GM19395 (cell line): ENCODE results near the gene PHACTR1.

Experiments
- ATAC-seq: cut with Tn5 transposase; IDR thresholded peaks from one replicate; pipeline ENCODE4 v1.9.1; 2021; ENCODE audit warnings: mild to moderate bottlenecking, moderate library complexity; ENCODE audit not compliant: unreplicated experiment

Gene PHACTR1

DNA sequence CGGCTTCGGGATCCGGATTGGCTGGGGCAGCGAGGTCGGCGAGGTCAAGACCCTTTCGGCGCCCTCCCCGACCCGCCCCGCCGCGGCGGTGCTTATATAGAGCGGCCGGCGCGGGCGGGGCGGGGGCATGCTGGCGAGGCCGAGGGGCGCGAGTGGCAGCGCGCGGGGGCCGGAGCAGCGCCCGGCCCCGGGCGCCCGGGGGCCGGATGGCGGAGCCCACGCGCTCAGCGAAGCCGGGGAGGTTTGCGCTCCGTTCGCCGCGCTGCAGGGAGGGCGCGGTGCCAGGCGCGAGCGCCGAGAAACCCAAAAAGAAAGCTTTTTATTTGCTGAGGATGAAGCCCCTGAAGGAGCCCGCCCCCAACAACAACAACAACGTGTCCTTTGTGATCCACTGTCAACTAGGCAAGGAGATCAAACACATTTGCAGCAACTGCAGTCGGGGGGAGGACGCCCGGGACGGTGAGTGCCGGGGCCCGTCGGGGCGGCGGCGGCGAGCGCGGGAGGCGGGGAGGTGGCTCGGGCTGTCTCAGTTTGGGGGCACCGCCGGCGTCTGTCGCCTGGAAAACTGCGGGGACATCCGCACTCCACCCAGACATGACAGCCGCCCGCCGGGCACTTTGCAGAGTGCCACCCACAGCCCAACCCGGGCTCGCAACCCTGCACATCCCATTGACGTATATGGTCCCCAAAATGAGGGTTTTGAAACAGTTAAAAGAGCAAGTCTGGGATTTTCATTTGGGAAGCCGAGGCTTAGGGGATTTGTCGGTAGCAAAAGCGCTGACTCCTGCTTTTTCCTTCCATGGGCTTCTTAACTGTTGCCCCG, 297.3 kb downstream of the PHACTR1 start:
- no peak for ATAC-seq

DNA sequence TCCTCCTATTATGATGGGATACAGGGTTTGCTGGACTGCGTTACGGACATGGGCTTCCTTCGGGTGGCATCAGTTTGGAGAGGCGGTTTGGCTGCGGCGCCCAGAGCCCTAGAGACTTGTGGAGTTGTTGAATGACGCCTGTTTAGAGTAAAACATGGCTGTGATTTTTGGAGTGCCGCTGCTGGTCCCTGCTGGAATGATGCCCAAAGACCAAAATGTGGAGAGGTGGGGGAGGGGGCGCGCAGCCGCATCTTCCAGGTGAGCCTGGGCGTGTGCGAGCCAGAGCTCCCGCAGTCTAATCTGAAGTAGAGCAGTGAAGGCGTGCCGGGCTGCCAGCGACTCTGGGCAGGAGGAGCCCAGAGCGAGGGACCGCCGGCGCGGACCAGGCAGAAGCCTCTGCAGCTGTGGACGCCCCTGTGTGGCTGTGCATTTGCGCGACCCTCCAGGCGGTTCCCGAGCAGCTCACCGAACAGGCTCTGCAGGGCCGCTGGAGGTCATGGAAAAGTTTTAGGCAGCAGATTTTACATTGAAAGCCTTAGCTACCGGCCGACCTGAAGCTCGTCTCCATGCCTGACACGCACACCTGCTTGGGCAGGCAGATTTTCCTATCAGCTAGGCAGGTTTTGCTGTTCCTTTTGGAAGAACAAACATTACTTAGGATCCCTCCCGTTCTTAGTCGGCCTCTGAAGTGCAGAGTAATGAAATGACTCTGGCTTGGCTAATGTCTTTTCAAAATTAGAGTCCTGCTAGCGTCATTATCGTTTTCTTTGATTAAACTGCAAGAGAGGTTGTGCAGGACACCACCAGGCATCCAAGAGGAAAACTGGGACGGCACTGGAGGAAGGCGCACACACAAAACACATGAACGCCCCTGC, 298.2 kb downstream of the PHACTR1 start:
- ATAC-seq, result no peak

DNA sequence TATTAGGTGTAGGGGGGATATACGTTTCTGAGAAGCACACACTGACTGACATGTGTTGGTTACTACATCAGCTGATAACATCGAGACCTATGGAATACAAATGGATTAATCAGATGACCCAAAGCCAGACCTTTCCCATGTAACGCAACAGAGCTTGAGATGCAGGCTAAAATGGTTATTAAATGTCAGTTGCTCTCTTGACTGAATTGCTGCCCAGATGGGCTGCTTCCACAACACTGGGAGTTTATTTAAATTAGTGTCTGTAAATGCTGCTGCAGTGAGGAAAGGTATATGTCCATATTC, 298.8 kb downstream of the PHACTR1 start:
- no peak for ATAC-seq

DNA sequence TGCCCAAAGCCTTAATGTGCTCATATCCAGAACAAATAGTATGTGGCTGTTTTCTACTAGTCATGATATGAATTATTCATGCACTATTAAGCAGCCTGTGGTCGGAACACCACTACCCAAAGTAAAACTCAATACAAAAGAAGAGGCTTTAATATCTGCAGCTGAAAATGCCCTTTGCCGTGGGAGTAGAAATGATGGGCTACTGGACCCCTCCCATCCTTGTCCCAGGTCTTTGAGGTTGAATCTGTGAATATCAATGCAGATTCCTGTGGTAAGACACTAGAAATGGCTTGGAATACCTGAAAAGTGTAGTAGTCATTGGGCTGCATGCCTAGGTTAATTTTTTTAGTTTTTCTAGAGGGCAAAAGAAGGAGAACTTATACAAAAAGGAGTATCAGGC, 308.0 kb downstream of the PHACTR1 start:
- ATAC-seq, result no peak

DNA sequence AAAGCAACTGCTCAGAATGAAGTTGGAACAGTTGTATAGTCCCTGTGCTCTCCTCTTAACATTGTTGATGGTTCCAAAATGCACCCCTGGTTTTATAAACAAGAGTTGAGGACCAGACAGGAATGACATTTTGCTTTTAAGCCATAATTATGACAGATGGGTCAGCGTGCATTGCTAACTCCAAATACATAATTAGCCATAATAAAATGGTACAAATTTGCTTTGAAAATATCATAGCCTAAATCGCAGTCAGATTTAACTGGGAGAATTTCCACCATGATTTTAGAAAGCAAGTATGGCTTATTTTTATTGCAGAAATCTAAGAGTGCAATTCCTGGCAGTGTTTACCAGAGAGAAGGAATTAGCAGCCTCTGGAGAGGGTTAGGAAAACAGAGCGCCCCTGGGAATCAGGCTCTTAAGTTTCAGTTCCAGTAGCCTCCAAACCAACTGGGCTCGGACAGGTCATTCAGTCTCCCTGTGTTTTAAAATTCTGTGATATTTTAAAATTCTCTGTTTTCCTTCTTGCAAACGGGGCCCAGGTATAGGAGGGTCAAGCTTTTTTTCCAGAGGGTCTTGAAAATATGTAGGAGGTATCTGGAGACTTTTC, 309.4 kb downstream of the PHACTR1 start:
- ATAC-seq, result no peak

DNA sequence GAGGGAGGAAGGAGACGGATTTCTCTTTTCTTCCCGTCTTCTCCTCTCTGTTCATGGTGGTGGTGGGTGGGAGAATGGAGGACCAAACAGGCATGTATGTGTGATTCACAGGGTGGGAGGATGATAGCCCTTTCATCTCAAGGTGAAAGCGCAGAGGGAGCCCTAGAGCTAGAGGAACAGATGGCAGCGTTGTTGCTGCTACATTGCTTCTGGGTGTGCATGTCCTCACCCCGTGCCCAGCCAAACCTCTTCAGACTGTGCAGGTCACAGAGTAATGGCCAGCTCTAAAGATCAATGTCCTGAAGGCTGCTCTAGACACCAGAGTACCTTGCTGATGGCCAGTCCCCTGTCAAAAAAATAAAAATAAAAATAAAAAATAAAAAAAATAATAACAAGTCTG, 310.0 kb downstream of the PHACTR1 start:
- ATAC-seq, result no peak

DNA sequence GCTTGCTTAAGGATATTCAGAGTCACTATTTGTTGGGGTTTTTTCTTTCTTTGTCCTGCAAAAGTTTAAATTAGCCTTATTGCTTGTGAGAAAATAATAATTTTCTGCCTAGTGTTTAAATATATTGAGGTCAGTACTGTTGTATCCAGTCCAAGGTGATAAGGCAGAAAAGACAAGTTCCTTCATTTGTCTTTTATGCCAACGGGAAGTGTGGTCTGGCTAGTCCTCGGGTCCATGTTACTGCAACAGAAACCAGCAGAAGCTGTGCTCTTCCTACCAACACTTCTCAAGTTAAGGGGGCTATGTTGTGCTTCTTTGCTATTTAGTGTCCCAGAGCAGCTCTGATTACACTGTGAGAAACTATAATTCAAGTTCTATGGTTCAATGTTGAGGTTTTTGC, 310.6 kb downstream of the PHACTR1 start:
- no peak for ATAC-seq

DNA sequence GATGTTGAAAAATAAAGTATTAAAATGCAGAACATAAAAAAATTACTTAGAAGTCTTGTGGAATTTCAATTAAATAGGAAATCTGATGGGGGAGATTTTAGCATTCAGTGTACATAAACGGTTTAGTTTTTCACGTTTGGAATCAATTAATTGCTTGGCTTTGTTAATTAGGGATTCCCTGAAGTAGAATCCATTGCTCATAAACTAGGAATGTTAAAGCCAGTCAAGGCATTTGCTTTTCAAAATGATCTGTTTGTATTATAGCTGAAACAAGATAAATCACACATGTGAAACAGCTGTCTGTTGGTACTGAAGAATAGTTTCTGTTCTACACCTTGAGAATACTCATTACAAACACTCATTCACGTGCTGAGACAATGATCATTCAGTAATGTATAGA, 313.8 kb downstream of the PHACTR1 start:
- ATAC-seq, result no peak

DNA sequence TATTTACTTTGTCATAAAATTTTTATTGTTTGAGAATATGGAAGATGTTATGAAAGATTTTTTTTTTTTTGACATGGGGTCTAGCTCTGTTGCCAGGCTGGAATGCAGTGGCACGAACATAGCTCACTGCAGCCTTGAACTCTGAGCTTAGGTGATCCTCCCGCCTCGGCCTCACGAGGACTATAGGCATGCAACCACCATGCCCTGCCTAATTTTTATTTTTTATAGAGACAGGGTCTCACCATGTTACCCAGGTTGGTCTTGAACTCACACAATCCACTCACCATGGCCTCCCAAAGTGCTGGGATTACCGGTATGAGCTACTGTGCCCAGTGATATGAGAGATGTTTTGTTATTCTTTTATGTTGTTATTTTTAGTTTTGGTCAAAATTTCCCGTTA, 316.0 kb downstream of the PHACTR1 start:
- ATAC-seq, result no peak

DNA sequence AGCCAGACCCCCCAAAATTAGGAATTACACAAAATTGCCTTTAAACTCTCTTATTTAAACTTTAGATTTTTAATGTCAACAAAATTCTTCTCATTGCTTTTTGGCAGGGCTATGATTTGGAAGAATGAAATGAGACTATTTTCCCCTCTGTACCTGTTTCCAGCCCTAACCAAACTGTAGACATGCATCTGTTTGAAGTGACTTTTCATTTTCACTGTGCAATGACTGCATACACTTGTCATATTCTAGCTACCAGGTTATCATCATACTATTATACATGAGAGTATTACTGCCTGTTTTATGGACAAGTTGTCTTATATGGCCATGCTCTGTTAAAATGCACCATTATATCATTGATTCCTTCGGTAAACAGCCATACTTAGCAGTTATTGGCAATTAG, 316.6 kb downstream of the PHACTR1 start:
- no peak for ATAC-seq

DNA sequence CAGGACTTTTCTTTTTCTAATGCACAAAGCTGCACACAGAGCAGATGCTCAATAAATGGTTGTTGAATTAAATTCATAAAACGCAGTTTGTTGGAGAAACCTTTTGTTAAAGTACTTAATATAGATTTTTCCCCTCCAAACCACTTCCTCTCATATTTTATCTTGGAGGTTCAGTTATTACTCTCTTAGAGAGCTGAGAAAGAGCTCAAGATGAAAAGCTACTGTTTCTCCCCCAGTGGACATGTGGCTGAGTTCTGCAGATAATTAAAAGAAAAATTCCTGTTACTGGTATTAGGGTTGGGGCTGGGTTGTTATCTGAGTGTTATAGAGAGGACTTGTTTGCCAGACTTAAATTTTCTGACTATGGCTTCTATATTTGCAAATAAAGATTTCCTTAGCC, 317.7 kb downstream of the PHACTR1 start:
- ATAC-seq, result no peak

DNA sequence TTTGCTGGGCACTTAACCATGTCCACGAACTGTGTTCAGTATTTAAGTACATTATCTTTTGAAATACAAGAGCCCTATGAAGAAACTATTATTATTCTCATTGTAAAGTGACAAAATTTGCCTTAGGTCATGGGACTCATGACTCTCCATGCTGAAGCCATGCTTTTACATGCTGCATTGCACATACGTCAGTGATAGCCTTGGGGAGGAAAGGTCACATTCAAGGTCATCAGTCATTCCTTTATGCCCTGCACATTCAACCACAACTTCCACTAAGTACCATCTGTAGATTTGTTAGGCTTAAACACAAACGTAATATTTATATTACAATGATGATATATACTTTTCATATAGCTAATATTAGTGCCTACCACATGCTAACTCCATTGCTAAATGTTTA, 319.0 kb downstream of the PHACTR1 start:
- ATAC-seq, result no peak

DNA sequence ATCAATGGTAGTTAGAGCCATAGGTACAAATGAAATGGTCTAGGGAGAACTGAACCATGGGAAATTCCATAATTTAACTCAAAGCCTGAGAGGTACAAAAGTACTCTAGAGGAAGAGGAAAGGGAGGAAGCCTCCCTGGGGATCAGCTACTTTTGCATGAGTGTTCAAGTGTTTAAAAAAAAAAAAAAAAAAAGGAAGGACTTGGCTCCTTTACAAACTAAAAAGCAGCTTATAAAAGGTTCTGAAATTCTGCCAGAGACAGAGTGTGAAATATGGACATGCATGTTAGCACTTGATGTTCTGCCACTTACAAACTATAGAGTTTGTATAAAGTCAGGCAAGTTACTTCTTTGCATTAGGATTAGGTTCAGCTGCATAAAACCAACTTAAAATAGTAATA, 321.7 kb downstream of the PHACTR1 start:
- ATAC-seq, result no peak

DNA sequence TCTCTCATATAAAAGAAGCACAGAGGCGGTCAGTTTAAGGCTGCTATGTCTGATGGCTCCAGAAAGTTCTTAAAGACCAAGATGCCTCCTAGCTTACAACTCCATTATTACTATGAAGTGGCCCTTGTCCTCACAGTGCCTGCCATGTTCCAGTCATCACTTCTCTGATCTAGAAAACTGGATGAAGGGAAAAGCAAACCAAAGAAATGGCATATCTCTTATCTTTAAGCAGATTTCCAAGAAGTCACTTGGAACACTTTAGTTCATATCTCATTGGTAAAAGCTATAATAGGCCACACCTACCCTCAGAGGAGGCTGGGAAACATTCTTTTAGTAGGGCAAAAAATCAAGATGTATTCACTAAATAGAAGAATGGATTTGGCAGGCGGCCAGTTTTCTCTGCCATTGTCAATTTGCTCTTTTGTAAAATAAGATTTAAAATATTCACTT, 322.2 kb downstream of the PHACTR1 start:
- ATAC-seq, result no peak

DNA sequence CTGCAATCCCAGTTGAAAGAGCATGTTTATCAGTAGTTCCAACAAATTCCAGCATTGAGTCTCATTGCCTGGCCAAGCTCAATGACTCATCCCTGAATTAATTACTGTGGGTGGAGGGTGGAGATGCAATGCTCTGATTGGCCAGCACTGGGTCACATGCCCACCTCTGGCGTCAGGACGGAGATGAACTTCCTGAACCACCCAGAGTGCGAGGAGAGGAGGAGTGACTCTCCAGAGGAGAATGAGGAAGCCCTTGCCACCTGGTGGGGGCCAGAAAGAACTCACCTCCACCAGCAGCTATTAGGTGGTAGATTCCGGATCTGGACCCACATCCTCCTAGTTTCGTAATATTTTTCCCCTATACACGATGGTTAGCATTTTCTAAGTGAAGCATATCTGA, 327.8 kb downstream of the PHACTR1 start:
- ATAC-seq, result no peak

DNA sequence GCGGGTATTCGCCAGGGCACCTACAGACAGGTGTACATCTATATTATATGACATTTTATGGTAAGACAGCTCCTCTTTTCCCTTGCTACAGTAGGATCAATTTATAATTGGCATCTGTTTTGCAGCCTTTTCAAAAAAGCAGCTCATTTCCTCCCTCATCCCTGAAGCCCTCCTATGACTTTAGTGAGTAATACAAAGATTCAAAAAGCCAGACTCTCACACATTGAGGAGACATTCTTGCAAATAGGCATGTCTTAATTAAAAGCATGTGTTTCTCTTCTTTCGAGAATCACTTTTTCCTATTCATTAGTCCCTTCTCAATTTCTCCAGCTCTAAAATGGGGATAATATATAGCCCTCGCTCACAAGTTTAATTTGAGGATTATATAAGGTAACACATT, 328.3 kb downstream of the PHACTR1 start:
- ATAC-seq, result no peak

DNA sequence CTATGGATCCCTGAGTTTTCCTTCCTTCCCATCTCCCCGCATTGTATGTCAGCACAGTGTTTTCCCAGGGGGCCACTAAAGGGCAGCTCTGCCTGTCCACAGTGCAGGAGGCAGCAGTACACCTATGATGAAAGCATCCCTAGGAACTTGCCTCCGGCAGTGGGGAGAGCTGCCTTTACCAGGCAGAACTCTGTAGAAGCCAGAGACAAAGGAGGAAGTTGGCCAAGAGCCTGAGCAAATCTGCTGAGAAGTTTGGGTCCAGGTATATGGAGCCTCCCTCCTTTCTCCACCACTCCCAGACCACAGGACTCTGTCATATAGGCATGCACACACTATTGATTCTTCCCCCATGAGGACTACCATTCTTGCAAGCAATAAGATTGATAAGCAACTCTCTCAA, 329.1 kb downstream of the PHACTR1 start:
- no peak for ATAC-seq

DNA sequence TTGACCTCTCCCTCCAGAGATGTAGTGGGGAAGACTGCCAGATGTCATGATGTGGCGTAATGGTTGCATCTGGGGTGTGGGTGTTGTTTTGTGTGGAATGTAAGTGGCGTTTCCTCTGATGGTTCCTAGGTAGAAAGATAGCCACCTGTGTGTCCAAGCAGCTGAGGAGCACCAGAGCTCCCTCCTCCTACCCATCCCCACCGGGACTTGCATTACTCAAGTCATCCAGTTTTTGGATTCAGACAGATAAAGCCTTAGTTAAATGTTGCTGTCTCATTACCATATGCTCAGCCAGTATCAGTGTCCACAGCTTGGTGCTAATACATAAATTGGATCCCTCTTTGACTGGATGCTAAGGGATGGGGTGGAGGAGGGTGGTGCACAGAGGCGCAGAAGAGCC, 329.5 kb downstream of the PHACTR1 start:
- no peak for ATAC-seq

DNA sequence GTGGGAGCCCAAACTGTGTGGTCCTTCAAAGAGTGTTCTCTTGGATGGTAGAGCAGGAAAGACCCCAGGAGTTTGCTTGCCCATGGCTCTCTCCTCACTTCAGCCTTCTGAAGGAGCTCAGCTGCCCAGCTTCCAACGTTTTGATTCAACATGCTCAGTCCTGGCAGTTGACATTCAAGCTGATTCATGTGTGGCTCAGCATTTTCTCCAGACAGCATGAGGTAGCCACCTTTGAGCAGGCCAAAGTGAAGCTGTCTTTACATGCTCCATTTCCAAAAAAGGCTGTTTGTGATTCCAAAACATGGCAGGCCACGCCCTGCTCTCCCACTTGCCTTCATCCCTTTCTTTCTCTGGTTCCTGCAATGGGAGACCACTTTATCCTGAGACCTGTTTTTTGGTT, 331.5 kb downstream of the PHACTR1 start:
- no peak for ATAC-seq

DNA sequence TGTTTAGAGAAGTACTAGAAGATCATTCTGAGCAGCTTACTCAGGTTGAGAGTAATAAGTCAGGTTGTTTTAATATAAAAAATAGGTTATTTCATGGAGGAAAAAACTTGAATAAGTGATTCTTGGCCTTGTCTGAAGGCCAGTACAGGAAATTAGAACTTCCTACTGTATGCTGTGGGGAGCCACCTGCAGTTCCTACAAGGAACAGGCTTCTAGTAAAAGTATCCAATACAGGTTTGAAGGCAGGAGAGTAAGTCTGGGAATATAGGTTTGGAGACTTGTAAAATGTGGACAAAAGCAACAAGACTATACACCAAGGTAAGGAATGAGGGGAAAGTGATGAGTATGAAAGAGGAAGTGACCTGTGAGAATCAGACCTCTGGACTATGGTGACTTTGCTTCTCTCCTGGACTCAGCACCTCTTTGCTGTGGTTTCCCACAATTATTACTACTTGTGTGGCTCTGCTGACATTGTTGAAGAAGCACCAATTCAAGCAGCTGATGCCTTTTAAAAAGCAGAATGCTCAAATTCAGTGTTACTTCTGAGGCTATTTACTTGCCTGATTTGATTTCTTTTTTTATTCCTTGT, 333.2 kb downstream of the PHACTR1 start:
- ATAC-seq, result no peak

DNA sequence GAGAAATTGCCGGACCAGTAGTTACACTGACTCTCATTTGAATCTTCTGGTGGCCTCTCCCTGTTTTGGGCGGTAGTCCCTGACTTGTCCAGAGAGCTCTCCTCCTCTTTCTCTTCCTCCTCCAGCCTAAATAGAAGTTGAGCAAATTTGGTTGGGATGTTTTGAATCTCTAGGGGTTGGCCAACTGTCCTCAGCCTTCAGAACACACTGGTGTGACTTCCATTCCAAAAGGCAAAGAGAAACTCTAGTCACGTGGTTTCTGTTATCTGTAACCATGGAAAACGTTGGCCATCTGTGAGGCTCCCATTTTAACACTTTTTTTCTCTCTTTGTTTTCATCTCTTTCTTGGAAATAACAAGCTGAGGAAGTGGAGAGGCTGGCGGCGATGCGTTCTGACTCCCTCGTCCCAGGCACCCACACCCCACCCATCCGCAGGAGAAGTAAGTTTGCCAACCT, 336.5 kb downstream of the PHACTR1 start:
- ATAC-seq, result no peak
